Adipose tissue (tissue), 3 donors: Measurements from ENCODE around the gene MTCL3.

ENCODE experiments used
- H3K27ac ChIP-seq: one replicate; pipeline ENCODE4 v1.5.1; 2013; ENCODE audit warnings: low read depth, low read length
- WGBS, 3 donors: extraction: QIAGEN DNeasy Blood & Tissue Kit; methylation state at CpG; one replicate each; pipeline ENCODE4 v1.1.7; 2013; 5-methylcytosine and 5-hydroxymethylcytosine counted together
- donor health status: healthy with polysubstance abuse.
- donor health status: Bipolar disorder and iron deficiency.
- donor health status: healthy.

Gene MTCL3

DNA sequence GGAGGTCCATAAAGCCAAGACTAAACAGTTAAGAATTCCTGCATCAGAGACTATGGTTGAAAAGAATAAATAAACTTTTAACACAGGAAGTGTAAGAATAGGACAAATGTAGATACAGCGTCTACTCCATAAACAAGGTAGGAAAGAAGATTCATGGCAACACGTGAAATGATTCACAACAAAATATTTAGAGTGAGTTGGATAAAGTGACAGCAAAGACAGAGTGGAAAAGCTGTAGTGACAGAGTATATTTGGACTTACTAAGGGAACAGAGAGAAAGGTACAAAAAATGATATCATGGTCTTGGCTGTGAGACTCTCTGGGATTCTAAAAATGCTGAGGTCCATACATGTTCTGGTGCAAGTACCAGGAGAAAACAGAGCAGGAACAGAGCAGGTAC, 38.0 kb downstream of the MTCL3 start:
- no peak overlapping the region for H3K27ac ChIP-seq
- 85 to 87% (median 86%) methylated on average over 2 of the region's 2 CpGs for WGBS, 3 donors

- no peak overlapping the region for H3K27ac ChIP-seq
- WGBS, 3 donors, result 30 to 96% (median 94%) methylated on average over 1 of the region's 1 CpG
Observed at GRCh38 chr6:127477658-127478057, 41.5 kb downstream of the MTCL3 start.

- WGBS, 3 donors, result 79 to 87% (median 84%) methylated on average over 34 of the region's 34 CpGs
- no peak overlapping the region for H3K27ac ChIP-seq
Observed at GRCh38 chr6:127475823-127476176, 43.3 kb downstream of the MTCL3 start.

DNA sequence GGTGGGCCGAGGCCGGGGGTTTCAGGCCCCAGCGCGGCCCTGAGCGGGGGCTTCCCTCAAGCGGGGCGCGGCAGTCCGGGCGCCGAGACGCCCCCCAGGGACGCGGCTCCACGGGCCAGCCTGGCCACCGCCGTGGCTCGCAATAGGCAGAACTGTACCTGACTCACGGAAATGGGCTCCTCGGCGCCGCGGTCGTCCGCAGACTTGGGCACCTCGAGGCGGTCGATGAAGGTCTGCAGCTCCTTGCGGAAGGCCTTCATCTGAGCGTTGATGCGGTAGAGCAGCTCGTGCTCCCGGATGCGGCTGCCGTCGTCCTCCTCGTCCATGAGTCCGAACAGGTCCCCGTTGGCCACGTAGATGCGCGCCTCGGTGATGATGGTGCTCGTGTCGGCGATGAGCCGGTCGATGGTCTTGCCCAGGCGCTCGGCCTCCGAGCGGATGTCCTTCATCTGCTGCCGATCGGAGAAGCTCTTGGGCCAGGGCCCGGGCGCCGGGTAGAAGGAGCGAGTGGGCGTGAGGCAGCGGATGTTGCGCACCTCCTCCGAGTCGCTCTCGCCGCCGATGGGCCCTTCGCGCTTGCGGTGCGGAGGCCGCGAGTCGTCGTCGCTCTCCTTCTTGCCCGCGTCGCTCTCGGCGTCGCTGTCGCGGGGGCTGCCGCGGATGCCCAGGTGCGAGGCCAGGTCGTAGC, 43.9 kb downstream of the MTCL3 start:
- no peak overlapping the region for H3K27ac ChIP-seq
- 74 to 89% (median 86%) methylated on average over 86 to 87 of the region's 87 CpGs for WGBS, 3 donors

DNA sequence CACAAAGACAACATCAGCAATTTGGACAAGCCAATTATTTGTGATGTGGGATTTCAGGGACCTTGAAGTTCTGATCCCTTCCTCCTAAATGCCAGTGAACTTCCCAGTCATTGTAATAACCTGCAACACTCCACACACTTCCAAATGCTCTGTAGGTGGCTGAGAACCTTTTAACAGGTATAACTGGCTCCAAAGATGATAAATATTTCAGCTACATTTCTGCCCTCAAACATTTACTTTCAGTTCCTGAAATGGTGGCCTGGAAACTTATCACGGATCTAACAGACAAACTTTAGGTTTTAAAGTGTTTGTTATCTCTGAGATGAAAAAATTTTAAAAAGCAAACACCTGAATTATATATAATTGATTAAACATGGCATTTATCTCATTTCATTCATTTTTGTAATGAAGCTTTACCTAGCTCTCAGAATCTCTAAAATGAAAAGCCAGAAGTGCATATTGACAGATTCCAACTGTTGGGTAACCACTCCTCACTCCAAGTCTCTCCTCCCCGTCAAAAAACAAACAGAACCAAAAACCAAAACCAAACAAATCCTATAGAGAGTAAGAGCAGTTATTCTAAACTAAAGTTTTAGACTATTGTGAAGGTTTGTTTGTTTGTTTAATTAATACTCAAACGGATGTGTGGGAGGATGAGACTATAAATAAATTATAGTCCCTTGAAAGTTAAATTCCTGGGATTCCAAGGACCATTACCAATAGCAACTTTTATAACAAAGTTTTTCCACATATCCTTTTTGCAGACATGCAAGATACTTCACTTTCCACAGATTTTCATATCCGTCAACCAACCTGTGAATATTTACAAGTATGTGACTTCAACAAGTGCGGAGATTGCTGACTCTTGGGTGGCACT, 47.5 kb downstream of the MTCL3 start:
- WGBS, 3 donors, result 55 to 73% (median 65%) methylated on average over 5 of the region's 5 CpGs
- no peak overlapping the region for H3K27ac ChIP-seq

GRCh38 chr6:127468936-127469335, 50.2 kb downstream of the MTCL3 start:
- no peak overlapping the region for H3K27ac ChIP-seq
- WGBS, 3 donors, result 65 to 85% (median 82%) methylated on average over 2 of the region's 2 CpGs

DNA sequence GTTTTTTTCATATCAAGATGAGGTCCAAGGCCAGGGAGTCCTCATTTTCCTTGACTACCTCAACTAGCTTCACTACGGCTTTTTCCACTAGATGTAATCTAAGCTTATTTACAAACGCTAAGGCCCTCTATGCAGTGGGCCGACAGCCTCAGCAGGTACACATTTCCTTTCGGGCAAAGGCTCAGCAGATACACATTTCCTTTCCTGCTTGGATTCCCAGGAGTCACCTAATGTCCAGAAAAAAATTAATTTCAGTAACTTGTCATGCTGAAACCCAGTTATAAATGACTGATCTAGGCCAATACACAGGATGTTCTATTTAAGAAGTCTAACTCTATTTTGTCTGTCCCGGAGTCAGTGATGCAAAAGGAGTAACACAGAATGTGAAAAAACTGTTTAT, 52.7 kb downstream of the MTCL3 start:
- H3K27ac ChIP-seq, result no peak overlapping the region
- WGBS, 3 donors, result 76 to 80% (median 79%) methylated on average over 5 of the region's 5 CpGs

GRCh38 chr6:127464881-127465459, 54.2 kb downstream of the MTCL3 start:
- WGBS, 3 donors, result 29 to 47% (median 46%) methylated on average over 3 of the region's 3 CpGs
- no peak overlapping the region for H3K27ac ChIP-seq

DNA sequence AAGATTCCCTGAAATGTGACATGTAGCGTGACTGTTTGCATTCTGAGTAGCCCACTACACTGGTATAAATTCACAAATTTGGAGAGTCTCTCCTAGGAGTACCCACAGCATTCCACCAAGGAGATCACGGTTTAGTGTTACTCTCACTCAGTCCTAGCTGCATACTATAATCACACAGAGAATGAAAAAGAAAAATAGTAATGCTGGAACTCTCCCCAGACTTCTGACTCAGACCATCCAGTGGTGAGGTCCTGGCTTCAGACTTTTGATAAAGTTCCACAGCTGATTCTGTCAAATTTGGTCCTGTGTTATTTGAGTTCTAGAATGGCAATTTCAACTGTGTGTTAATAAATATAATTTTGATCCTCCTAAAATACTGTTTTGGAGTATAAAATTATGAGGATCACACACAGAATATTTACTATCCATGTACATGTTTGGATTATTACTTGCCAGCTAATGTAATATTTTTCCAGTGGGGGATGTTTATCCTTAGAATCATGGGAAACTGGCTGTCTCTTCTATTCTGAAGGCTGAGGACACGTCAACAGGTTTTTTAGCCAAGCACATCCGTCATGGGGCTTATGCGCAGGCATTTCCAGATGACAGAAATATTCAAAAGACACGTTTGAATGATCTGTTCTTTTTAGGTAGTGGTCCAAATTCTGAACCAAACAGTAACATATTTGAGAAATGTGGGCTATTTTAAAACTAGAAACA, 54.8 kb downstream of the MTCL3 start:
- H3K27ac ChIP-seq, result no peak overlapping the region
- 39 to 49% (median 44%) methylated on average over 6 of the region's 6 CpGs for WGBS, 3 donors

- H3K27ac ChIP-seq, result no peak overlapping the region
- 58 to 81% (median 78%) methylated on average over 5 of the region's 5 CpGs for WGBS, 3 donors
Observed at GRCh38 chr6:127463056-127463455, 56.1 kb downstream of the MTCL3 start.

GRCh38 chr6:127462376-127462775, 56.8 kb downstream of the MTCL3 start:
- H3K27ac ChIP-seq, result no peak overlapping the region
- WGBS, 3 donors, result 84 to 91% (median 86%) methylated on average over 2 of the region's 2 CpGs

GRCh38 chr6:127460465-127460864, 58.7 kb downstream of the MTCL3 start:
- no peak overlapping the region for H3K27ac ChIP-seq
- WGBS, 3 donors, result 57 to 82% (median 74%) methylated on average over 1 of the region's 1 CpG

- H3K27ac ChIP-seq, result no peak within 1 kb of the TSS
- 18 to 51% (median 29%) methylated on average over 4 of the region's 4 CpGs for WGBS, 3 donors
Observed at GRCh38 chr6:127459231-127459641, 59.9 kb downstream of the MTCL3 start, which contains the start of gene KIAA0408. TSS of gene KIAA0408 (minus strand) at chr6:127459389. CDS start at chr6:127453981, 5,408 bp downstream.

DNA sequence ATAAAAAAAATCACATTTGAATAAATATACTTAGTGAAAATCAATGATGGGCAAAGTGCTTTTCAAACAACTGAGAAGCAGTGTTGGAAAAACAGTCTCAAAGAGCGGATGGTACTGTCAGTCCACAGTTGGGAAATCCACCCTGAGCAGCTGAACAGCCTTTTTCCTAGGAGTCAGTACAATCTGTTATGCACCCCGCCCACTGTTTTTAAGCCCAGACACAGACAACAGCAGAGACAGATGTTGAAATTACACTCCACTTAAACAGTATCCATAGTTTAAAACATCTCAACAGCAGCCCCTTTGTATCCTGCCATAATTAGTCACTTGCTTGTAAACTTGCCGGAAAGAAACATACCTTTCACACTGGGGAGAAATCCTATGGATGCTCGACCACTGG, 60.3 kb downstream of the MTCL3 start:
- no peak overlapping the region for H3K27ac ChIP-seq
- 36 to 58% (median 47%) methylated on average over 4 of the region's 4 CpGs for WGBS, 3 donors

DNA sequence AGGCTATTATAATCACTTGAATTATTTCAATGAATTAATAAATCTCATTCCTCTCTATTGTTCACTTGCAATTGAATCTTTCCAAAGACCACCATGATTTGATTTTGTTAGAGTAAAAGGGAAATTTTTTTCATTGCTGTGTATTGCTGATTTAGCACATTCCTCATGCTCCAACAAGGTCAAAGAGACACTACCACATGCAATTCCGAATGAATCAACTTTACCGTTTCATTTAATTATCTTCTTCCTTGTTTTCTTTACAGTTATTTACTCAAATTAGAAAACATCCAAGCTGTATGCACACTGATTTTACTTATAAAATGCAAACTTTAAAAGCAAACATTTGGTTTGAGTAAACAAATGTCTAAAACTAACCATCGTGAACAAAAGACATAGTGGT, 60.9 kb downstream of the MTCL3 start:
- H3K27ac ChIP-seq, result no peak overlapping the region
- WGBS, 3 donors, result 16 to 58% (median 51%) methylated on average over 3 of the region's 3 CpGs

DNA sequence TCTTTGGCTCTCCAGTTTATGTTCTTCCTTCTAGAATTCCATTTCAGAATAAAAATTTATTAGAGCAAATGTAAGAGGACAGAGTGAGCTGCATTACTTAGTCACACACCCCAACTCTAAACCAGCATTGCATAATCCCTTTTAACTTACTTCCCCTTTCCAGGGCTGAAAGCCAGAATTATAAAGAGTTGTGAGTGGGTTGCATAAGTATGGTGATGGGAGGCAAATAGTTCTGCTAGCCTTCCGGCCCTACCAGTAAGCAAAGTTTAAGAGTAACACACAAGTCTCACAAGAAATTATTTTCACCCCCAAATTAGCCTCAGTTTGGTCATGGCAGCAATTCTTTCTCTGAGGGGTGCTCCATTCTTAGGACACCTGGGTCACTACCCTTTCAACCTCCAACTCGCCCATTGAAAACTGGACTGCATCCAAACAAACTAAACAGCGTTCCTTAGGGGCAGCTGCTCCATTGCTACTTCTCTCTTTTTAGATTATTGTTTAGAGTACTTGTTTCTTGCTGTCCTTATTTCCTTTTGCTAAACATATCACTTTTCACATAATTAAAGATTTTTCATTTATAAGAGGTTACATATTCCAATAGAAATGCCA, 61.6 kb downstream of the MTCL3 start:
- no peak overlapping the region for H3K27ac ChIP-seq
- 19 to 67% (median 38%) methylated on average over 3 of the region's 3 CpGs for WGBS, 3 donors

DNA sequence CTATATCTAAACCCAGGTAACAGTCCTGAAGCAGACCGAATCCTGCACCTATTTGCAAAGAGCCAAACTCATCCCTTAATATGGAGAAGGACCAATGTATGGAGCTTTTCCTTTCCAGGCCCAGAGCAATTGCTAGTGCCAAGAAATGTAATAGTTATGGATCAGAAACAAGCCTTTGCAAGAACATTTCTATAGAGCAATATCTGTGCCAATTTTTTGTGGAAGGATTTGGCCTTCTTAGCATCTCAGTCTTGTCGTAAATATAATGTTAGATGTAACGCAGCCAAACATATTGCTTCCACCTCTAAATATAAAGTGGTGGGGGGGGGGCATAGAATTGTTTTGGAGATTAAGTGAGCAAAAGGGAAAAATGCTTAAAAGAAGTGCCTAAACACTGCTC, 62.7 kb downstream of the MTCL3 start:
- H3K27ac ChIP-seq, result no peak overlapping the region
- 82 to 85% (median 85%) methylated on average over 3 of the region's 3 CpGs for WGBS, 3 donors

DNA sequence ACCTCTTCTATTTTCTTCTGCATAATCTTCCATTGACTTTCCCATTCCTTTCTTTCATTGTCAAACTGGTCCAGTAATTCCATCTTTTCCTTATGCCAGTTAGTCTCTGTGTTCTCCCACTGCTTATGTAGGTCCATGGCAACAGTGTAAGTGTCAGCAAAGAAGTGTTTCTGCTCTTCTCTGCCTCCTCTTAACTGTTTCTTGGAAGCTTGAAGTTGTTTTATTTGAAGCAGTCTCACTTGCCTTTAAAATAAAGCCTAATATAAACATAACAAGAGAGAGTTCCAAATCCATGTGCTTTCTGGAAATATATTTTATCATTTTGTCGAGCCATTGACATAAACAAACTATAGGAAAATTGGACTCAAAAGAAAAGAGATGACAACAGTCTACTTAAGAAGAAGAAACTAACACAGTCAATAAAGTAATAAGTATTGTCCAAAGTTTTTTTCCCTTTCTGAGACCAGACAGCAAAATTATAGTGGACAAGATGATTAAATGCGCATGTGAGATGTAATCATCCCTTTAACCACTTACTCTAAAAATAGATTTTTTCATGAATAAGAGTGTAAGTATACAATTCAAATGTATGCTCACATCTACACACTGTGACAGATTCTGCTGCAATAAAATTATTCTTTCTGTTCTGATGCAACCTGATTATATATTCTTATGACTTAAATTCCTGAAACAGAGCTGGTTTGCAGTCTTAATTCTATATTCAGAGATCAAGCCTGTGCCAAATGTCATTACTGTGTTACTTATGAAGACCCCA, 65.1 kb downstream of the MTCL3 start:
- 76 to 84% (median 77%) methylated on average over 2 of the region's 2 CpGs for WGBS, 3 donors
- H3K27ac ChIP-seq, result no peak overlapping the region
